Measurements from ENCODE around the gene LMF2. TPM values are rescaled to one million over a fixed set of nuclear protein-coding genes. Genes with fewer than 3 reads are reported as not detected.

The LMF2 gene
- polyA plus RNA-seq, 1 donor, result 42.2 TPM

DNA sequence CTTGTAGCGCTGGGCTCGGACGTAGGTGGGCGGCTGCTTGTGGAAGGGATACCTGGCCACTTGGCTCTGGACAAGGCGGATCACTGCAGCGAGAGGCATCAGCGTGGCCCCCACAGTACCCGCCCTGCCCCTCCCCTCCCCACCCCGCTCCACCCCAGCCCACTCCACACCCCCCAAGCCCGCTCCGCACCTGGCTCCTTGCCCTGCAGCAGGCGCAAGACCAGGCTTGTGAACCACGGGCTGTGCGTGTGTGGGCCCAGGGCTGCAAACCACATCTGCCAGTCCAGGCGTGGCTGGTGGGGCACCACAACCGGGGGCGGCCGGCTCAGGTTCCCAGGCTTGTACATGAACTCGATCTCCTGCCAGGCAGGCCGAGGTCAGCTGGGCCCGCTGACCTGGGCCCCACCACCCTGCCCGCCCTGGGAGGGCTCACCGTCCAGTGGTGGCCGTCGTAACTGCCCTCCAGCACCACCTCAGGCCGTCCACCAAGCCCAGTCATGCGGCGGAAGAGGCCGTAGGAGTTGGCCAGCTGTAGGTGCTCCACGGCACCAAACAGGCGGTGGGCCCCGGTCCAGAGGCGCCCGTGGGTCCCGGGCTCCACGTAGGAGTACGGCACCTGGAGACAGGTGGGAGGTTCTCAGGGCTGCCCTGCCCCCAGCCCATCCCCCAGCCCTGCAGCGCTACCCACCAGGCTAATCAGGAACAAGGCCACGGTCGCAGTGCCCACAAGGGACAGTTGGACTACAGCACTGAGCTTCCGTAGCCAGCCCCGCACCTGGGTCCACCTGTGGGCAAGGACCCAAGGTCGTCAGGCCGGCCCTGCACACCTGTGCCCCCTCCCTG, 2.9 kb downstream of the LMF2 start:
- DNase-seq, result no peak

- DNase-seq, result no peak
Observed at GRCh38 chr22:50503475-50504145, 3.9 kb downstream of the LMF2 start.

GRCh38 chr22:50502628-50503474, 4.7 kb downstream of the LMF2 start:
- no peak for DNase-seq

GRCh38 chr22:50502096-50502495, 5.4 kb downstream of the LMF2 start:
- DNase-seq, result no peak

DNA sequence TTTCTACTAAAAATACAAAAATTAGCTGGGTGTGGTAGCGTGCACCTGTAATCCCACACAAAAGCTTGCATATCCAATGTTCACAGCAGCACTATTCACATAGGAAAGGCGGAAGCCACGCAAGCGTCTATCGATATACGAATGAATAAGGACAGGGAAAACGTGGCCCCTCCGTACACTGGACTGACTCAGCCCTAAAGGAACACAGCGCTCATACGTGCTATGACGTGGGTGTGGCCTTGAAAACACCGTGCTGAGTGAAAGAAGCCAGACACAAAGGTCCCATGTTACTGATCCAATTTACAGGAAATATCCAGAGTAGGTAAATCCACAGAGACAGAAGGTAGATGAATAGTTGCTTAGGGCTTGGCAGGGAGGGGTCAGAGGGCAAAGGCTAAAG, 7.0 kb downstream of the LMF2 start:
- no peak for DNase-seq

DNA sequence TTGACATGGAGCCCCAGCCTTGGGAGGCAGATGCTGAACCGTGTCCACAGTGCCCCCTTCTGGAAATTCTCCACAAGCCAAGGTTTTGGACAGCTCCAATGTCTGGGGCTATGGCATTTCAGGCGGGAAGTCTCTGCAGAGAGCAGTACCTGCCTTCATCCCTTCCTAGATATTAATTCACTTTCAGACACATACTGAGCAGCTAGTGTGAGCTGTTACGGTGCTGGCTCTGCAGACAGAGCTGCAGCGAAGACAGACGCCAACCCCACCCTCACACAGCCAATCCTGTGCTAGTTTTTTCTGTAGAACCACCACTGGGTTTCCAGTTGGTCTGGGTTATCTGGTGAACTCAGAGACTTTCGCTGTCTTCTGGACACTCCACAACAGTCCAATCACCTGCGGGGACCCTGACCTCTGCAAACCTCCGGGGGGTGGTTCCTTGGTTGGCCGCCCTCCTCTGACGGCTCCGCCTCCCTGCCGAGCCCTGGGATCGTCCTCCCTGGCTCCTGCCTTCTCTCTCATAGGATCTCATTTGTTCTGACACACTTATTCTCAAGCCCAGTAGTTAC, 9.1 kb downstream of the LMF2 start:
- DNase-seq, result no peak

GRCh38 chr22:50497093-50497492, 10.4 kb downstream of the LMF2 start:
- no peak for DNase-seq

- no peak for DNase-seq
Observed at GRCh38 chr22:50490531-50491308, 16.8 kb downstream of the LMF2 start.

DNA sequence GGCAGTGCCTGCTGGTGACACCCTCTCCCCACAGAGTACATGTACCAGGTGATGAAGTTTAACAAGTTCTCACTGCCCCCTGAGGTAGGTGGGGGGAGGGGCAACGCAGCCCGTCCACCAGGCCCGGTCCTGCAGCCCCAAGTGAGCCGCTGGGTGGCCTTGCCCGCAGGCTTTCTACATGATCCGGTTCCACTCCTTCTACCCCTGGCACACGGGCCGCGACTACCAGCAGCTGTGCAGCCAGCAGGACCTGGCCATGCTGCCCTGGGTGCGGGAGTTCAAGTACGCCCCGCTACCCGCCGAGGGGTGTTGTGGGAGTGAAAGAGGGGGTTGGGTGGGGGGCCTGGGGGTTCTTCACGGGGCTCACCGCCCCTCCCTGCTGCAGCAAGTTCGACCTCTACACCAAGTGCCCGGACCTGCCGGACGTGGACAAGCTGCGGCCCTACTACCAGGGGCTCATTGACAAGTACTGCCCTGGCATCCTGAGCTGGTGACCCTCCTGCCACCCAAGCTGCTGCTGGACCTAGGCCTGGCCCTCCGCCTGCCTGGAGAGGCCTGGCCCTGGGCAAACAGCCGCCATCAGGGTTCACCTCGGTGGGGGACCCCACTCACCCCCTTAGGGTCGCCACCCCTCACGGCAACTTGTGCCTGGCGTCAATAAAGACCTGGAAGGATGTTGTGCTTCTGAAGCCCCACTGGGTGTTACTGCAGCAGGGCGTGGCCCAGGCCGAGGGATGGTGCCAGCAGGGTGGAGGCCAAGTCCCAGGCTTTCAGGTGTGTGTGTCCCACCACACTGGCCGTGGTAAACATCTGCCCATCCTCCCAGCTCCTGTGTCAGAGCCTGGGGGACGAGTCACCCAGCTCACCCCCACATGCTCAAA, 17.9 kb downstream of the LMF2 start:
- DNase-seq, result no peak

DNA sequence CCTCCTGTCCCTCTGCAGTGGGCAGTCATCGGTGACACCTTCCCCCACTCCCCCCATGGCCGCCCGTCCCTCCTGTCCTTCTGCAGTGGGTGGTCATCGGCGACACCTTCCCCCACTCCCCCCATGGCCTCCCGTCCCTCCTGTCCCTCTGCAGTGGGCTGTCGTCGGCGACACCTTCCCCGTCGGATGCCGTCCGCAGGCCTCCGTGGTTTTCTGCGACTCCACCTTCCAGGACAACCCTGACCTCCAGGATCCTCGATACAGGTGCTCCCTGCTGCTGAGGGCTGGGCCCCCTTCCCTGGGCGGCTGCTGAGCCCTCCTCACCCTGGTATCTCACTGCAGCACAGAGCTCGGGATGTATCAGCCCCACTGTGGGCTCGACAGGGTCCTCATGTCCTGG, 18.6 kb downstream of the LMF2 start:
- DNase-seq, result no peak

- DNase-seq, result no peak
Observed at GRCh38 chr22:50488006-50488677, 19.4 kb downstream of the LMF2 start.

GRCh38 chr22:50487290-50488005, 20.1 kb downstream of the LMF2 start:
- DNase-seq, result no peak

- DNase-seq, result no peak
Observed at GRCh38 chr22:50486561-50487289, 20.8 kb downstream of the LMF2 start, which contains the start of gene MIOX. Gene MIOX (plus strand): TSS chr22:50486859. CDS start chr22:50486898, 39 bp downstream.

DNA sequence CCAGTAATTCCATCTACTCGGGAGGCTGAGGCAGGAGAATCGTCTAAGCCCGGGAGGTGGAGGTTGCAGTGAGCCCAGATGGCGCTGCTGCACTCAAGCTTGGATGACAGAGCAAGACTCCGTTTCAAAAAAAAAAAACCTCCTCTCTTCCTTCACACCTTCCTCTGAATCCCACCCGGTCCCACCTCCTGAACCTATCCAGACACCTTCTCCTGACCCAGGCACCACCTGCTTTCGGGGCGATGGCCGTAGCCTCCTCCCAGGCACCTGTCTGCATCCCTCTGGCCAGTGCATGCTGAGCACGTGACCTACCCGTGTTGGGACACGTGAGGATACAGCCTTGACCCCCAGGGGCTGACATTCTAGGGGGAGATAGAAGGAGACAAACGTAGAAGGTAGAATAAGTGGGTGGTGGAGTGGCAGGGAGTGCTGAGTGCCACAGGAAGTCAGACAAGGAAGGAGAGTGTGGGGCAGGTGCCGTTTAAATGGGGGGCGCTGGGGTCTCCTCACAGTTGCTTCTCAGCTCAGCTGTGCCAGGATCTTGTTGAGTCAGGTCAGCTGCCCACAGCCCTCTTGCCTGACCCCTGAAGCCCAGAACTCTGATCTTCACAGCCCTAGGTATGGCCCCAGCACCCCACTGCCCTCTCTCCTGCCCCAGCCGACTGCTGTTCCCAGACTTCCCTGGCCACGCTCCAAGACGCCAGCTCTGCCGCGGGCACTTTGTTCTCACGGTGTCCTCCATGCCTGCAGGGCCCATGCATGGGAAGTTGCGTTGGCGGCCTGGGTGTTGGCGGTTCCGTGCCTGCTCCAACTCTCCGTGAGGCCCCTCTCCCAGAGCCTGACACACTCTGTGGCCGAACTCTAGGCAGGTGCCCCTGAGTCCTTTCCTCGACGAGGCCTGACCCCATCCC, 22.0 kb downstream of the LMF2 start:
- DNase-seq, result no peak

GRCh38 chr22:50483977-50484853, 23.3 kb downstream of the LMF2 start:
- no peak for DNase-seq

GRCh38 chr22:50483556-50483955, 23.9 kb downstream of the LMF2 start:
- DNase-seq, result no peak

GRCh38 chr22:50483106-50483505, 24.4 kb downstream of the LMF2 start:
- DNase-seq, result no peak

All from hindlimb muscle (tissue), 1 donor.